Uterus (tissue), 2 donors: ENCODE results near the gene SRXN1.

Experiments
- CTCF ChIP-seq, 4 experiments: fragments of 200-600 bp in 2 of 4; fragments of 450-650 bp in 2 of 4; sonication (generic) in 2 of 4; IDR thresholded peaks; one replicate each; pipeline ENCODE4 v1.5.1; 2016 to 2019; ENCODE audit warnings: antibody characterized with exemption in 4 of 4, mild to moderate bottlenecking in 2 of 4, moderate library complexity in 1 of 4
- POLR2A ChIP-seq, 2 donors: fragments of 450-650 bp; IDR thresholded peaks; one replicate each; pipeline ENCODE4 v1.6.1; 2016; ENCODE audit warnings: antibody characterized with exemption in 2 of 2, mild to moderate bottlenecking in 1 of 2, moderate library complexity in 1 of 2

- no peak for TF ChIP-seq POLR2A (IDR thresholded peaks at IDR 0.05)
- no peak for TF ChIP-seq CTCF (IDR thresholded peaks at IDR 0.05)
Measured at GRCh38 chr20:615514-615913, 37.5 kb downstream of the SRXN1 start.
